ENCODE measurements around the gene CYB5D1.
A peak's percentile ranks its signal among the peaks of the same experiment; 100 is the strongest.

CYB5D1 gene

DNA sequence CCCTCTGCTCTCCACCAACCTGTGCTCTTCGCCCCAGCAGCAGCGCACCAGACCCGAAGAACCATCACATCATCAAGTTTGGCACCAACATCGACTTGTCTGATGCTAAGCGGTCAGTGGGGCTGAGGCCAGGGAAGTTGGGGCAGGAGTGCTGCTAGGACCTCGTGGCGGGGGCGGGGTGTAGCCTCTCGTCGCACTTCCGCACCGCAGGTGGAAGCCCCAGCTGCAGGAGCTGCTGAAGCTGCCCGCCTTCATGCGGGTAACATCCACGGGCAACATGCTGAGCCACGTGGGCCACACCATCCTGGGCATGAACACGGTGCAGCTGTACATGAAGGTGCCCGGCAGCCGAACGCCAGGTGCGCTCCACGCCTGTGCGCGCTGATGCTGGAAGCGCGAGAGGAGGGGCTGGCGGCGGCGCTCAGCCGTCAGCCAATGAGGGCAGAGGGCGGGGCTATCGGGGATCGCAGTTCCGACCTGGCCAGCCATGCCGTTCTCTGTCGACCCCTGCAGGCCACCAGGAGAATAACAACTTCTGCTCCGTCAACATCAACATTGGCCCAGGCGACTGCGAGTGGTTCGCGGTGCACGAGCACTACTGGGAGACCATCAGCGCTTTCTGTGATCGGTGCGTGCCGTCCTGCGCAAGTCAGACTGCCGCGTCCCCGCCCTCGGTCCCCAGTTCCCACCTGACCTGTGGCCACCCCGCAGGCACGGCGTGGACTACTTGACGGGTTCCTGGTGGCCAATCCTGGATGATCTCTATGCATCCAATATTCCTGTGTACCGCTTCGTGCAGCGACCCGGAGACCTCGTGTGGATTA lies 6.2 kb upstream of the CYB5D1 start:
- TF ChIP-seq, protein P1, sequence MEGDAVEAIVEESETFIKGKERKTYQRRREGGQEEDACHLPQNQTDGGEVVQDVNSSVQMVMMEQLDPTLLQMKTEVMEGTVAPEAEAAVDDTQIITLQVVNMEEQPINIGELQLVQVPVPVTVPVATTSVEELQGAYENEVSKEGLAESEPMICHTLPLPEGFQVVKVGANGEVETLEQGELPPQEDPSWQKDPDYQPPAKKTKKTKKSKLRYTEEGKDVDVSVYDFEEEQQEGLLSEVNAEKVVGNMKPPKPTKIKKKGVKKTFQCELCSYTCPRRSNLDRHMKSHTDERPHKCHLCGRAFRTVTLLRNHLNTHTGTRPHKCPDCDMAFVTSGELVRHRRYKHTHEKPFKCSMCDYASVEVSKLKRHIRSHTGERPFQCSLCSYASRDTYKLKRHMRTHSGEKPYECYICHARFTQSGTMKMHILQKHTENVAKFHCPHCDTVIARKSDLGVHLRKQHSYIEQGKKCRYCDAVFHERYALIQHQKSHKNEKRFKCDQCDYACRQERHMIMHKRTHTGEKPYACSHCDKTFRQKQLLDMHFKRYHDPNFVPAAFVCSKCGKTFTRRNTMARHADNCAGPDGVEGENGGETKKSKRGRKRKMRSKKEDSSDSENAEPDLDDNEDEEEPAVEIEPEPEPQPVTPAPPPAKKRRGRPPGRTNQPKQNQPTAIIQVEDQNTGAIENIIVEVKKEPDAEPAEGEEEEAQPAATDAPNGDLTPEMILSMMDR (IDR thresholded peaks at IDR 0.05; ENCODE audit: low read depth, low read length), result peak; percentile 90
- H3K4me3 ChIP-seq (ENCODE audit: low read depth, low read length), result no peak overlapping the region

DNA sequence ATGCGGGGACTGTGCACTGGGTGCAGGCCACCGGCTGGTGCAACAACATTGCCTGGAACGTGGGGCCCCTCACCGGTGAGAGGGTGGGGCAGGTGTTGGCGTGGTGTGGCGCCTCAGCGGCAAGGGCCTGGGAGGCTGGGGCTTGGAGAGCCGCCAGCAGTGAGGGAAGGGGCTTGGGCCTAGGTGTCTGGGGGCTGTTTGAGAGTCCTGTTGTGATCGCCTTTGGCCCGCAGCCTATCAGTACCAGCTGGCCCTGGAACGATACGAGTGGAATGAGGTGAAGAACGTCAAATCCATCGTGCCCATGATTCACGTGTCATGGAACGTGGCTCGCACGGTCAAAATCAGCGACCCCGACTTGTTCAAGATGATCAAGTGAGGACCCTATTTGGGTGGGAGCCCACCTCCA lies 5.5 kb upstream of the CYB5D1 start:
- TF ChIP-seq, protein P1 (IDR thresholded peaks at IDR 0.05; ENCODE audit: low read depth, low read length), result no peak
- H3K4me3 ChIP-seq (ENCODE audit: low read depth, low read length), result no peak overlapping the region

DNA sequence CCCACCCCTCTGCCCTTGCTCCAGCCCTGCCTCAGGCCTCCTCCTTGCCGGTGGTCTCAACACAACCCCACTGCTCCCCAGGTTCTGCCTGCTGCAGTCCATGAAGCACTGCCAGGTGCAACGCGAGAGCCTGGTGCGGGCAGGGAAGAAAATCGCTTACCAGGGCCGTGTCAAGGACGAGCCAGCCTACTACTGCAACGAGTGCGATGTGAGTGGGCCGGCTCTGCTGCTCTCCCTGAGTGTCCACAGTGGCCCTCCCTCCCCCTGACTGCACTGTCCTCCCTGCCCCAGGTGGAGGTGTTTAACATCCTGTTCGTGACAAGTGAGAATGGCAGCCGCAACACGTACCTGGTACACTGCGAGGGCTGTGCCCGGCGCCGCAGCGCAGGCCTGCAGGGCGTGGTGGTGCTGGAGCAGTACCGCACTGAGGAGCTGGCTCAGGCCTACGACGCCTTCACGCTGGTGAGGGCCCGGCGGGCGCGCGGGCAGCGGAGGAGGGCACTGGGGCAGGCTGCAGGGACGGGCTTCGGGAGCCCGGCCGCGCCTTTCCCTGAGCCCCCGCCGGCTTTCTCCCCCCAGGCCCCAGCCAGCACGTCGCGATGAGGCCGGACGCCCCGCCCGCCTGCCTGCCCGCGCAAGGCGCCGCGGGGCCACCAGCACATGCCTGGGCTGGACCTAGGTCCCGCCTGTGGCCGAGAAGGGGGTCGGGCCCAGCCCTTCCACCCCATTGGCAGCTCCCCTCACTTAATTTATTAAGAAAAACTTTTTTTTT lies 4.7 kb upstream of the CYB5D1 start:
- H3K4me3 ChIP-seq (ENCODE audit: low read depth, low read length), result no peak overlapping the region
- TF ChIP-seq, protein P1 (IDR thresholded peaks at IDR 0.05; ENCODE audit: low read depth, low read length), result no peak

DNA sequence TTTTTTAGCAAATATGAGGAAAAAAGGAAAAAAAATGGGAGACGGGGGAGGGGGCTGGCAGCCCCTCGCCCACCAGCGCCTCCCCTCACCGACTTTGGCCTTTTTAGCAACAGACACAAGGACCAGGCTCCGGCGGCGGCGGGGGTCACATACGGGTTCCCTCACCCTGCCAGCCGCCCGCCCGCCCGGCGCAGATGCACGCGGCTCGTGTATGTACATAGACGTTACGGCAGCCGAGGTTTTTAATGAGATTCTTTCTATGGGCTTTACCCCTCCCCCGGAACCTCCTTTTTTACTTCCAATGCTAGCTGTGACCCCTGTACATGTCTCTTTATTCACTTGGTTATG lies 4.1 kb upstream of the CYB5D1 start:
- TF ChIP-seq, protein P1 (IDR thresholded peaks at IDR 0.05; ENCODE audit: low read depth, low read length), result no peak
- H3K4me3 ChIP-seq (ENCODE audit: low read depth, low read length), result no peak overlapping the region

DNA sequence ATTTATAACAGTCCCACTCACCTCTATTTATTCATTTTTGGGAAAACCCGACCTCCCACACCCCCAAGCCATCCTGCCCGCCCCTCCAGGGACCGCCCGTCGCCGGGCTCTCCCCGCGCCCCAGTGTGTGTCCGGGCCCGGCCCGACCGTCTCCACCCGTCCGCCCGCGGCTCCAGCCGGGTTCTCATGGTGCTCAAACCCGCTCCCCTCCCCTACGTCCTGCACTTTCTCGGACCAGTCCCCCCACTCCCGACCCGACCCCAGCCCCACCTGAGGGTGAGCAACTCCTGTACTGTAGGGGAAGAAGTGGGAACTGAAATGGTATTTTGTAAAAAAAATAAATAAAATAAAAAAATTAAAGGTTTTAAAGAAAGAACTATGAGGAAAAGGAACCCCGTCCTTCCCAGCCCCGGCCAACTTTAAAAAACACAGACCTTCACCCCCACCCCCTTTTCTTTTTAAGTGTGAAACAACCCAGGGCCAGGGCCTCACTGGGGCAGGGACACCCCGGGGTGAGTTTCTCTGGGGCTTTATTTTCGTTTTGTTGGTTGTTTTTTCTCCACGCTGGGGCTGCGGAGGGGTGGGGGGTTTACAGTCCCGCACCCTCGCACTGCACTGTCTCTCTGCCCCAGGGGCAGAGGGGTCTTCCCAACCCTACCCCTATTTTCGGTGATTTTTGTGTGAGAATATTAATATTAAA lies 3.6 kb upstream of the CYB5D1 start:
- H3K4me3 ChIP-seq (ENCODE audit: low read depth, low read length), result no peak overlapping the region
- TF ChIP-seq, protein P1 (IDR thresholded peaks at IDR 0.05; ENCODE audit: low read depth, low read length), result no peak

DNA sequence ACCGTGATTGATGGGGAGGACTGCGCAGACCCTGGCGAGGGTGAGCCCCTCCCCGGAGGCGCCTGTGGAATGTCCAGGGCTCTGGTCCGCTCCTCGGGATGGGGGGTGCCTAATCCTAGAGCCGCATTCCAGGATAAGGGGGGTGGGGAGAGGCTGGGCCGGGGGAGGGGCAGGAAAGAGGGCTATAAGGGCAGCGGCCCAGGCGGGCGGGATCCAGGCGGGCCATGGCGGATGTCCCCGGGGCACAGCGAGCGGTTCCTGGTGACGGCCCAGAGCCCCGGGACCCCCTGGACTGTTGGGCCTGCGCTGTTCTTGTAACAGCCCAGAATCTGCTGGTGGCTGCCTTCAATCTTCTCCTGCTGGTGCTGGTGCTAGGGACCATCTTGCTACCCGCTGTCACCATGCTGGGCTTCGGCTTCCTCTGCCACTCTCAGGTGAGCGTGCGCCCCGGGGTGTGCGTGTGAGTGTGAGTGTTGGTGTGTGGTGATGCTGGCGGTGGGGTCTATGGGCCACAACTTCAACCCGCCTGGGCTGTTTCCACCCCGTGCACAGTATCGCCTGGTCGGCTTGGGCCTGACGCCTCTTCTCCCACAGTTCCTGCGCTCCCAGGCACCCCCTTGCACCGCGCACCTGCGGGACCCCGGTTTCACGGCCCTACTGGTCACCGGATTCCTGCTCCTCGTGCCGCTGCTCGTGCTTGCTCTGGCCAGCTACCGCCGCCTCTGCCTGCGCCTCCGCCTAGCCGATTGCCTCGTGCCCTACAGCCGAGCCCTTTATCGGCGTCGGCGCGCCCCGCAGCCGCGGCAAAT lies 2.7 kb upstream of the CYB5D1 start, which contains the start of gene TMEM88:
TSS of gene TMEM88 (plus strand) at position 216 of the 809 bp plus-strand sequence. CDS start at position 225, 9 bp downstream.
- peak within 1 kb of the TSS; percentile 80; the same call in 1 of the 2 replicates for H3K4me3 ChIP-seq (ENCODE audit: low read depth, low read length)
- TF ChIP-seq, protein P1 (IDR thresholded peaks at IDR 0.05; ENCODE audit: low read depth, low read length), result no peak

Data from WI38 (cell line).